ENCODE data around the gene COL1A1.

Gene COL1A1

DNA sequence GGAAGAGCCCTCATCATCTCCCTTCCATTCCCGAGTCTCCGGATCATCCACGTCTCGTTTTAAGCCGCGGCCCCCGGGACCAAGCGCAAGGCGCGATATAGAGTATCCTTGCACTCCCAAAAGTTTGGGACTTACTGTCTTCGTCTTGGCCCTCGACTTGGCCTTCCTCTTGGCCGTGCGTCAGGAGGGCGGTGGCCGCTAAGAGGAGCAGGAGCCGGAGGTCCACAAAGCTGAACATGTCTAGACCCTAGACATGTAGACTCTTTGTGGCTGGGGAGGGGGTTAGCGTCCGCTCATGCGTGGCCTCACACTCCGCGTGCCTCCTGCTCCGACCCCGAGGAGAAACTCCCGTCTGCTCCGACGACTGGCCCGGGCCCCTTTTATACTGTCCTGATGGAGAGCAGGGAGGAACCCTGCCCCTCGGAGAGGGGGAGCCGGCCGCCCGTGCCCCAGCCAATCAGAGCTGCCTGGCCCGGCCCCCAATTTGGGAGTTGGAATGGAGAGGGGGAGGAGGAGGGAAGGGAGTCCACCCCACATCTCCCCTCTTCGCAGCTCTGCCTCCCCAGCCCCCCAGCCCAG, at the start of gene COL1A1:
TSS of gene COL1A1 (minus strand) at position 356 of the 579 bp plus-strand sequence. CDS start at position 238, 118 bp downstream.
- DNase-seq (ENCODE audit: low read depth in 2 of 2): no peak

DNA sequence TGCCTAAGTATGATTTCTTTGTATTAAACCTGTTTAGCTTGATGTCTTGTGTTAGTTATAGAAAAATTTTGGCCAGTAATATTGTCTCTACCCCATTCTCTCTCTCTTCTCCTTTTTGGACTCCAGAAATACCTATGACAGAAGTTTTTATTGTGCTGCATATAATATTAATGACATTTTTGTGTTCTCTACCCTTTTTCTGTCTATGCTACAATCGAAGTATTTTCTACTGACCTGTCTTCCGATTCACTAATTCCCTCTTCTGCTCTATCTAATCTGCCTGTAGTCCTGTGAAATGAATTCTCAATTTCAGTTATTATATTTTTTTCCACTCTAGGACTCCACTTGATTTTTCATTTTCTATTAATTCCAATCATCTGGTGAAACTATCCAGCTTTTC, 46.8 kb upstream of the COL1A1 start:
- DNase-seq (ENCODE audit: low read depth in 2 of 2): no peak

DNA sequence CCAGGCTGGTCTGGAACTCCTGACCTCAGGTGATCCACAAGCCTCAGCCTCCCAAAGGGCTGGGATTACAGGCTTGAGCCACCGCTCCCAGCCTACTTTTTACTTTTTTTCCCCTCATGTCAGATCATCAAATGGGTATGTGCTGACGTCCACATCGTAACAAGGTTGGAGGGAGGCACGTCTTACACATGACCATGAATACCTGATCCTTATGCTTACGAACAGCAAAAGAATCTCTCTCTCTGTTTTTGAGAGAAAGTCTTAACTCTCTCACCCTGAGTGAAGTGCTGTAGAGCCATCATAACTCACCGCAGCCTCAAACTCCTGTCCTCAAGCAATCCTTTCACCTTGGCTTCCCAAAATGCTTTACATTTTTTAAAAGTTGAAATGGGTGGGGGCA, 43.3 kb upstream of the COL1A1 start:
- DNase-seq (ENCODE audit: low read depth in 2 of 2): no peak

DNA sequence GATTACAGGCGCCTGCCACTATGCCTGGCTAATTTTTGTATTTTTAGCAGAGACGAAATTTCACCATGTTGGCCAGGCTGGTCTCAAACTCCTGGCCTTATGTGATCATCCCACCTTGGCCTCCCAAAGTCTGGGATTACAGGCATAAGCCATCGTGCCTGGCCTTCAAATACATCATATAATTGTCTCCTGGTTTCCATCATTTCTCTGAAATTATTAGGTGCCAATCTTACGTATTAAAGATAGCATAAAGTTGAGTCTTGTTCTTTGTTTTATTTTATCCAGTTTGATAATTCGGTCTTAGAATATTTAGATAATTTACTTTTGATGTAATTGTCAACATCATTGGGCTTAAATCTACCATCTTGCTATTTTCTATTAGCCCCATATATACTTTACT, 40.0 kb upstream of the COL1A1 start:
- no peak for DNase-seq (ENCODE audit: low read depth in 2 of 2)

DNA sequence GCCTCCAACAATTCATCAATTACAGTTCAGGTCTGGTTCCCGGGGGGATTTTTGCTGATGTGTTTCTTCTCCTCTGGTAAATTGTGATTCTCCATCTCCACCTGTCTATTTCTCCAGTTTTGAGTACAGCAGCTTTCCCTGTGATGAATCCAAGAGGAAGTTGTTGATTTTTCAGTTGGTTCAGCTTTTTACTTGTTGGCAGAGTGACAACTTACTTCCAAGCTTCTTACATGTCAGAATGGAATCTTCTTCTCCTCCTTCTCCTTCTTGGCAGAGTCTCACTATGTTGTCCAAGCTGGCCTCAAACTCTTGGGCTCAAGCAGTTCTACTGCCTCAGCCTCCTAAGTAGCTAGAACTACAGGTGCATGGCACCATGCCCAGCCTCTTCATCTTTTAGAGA, 39.4 kb upstream of the COL1A1 start:
- DNase-seq (ENCODE audit: low read depth in 2 of 2): no peak

DNA sequence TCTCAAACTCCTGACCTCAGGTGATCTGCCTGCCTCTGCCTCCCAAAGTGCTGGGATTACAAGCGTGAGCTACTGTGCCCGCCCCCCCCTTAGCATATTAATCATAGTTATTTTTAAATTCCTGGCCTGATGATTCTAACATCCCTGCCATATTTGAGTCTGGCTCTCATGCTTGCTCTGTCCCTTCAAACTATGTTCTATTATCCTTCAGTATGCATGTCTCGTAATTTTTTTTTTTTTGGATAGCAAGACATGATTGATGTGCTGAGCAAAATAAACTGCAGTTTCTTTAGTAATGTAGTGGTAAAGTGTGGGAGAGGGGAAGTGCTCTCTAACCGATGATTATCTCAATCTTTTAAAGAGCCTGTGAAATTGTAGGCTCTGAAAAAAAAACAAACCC, 38.5 kb upstream of the COL1A1 start:
- DNase-seq (ENCODE audit: low read depth in 2 of 2): no peak

DNA sequence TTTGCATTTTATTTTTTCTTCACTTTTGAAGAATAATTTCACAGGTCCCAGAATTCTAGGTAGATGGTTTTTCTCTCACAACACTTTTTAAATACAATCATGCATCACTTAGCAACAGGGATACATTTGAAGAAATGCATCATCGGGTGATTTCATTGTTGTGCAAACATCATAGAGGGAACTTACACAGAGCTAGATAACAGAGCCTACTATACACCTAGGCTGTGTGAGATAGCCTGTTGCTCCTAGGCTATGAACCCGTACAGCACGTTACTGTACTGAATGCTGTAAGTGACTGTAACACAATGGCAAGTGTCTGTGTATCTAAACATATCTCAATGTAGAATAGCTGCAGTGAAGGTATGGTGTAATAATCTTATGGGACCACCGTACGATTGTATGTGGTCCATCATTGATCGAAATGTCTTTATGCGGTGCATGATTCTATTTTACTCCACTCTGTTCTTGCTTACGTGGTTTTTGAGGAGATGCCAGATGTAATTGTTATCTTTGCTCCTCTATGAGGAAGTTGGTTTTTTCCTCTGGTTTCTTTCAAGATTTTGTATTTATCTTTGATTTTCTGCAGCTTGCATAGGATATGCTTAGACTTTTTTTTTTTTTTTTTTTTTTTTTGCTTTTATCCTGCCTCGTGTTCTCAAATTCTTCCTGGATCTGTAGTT, 37.3 kb upstream of the COL1A1 start:
- no peak for DNase-seq (ENCODE audit: low read depth in 2 of 2)

DNA sequence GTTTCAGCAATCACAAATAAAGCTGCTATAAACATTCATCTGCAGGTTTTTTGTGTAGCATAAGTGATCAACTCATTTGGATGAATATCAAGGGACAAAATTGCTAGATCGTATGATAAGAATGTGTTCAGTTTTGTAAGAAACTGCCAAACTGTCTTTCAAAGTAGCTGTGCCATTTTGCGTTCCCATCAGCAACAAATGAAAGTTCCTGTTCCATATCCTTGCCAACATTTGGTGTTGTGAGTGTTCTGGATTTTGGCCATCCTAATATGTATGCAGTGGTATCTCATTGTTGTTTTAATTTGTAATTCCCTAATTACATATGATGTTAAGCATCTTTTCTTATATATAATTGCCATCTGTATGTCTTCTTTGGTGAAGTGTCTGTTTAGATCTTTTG, 36.5 kb upstream of the COL1A1 start:
- DNase-seq (ENCODE audit: low read depth in 2 of 2): no peak

DNA sequence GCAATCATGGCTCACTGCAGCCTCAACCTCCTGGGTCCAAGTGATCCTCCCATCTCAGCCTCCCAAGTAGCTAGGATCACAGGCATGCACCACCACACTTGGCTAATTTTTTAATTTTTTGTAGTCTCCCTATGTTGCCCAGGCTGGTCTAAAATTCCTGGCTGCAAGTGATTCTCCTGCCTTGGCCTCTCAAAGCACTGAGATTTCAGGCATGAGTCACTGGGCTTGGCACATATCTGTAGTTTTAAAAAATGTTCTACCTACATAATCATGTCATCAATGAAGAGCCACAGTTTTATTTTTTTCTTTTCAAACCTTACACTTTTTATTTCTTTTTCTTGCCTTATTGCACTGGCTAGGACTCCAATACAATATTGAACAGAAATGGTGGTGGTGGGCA, 33.1 kb upstream of the COL1A1 start:
- no peak for DNase-seq (ENCODE audit: low read depth in 2 of 2)

DNA sequence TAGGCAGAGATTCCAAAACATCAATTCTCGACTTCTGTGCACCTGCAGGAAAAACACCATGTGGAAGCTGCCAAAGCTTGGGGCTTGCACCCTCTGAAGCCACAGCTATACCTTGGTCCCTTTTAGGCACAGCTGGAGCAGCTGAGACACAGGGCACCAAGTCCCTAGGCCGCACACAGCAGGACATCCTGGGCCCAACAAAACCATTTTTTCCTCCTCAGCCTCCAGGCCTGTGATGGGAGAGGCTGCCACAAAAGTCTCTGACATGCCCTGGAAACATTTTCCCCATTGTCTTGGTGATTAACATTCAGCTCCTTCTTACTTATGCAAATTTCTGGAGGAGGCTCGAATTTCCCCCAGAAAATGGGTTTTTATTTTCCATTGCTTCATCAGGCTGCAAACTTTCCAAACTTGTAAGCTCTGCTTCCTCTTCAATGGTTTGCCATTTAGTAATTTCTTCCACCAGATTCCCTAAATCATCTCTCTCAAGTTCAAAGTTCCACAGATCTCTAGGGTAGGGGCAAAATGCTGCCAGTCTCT, 24.3 kb upstream of the COL1A1 start:
- DNase-seq (ENCODE audit: low read depth in 2 of 2): no peak

DNA sequence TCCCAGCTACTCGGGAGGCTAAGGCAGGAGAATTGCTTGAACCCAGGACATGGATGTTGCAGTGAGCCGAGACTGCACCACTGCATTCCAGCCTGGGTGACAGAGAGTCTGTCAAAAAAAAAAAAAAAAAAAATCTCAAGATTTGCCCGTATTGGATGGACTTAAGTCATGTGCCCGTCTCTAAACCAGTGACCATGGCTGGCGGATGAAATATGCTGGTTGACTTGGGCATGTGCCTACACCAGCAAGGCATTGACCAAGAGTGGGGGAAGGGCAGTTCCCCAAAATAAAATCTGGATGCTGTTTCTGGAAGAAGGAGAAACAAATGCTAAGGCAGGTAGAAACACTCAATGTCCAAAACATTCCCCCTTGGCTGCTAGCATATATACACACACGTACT, 21.5 kb upstream of the COL1A1 start:
- DNase-seq (ENCODE audit: low read depth in 2 of 2): no peak

DNA sequence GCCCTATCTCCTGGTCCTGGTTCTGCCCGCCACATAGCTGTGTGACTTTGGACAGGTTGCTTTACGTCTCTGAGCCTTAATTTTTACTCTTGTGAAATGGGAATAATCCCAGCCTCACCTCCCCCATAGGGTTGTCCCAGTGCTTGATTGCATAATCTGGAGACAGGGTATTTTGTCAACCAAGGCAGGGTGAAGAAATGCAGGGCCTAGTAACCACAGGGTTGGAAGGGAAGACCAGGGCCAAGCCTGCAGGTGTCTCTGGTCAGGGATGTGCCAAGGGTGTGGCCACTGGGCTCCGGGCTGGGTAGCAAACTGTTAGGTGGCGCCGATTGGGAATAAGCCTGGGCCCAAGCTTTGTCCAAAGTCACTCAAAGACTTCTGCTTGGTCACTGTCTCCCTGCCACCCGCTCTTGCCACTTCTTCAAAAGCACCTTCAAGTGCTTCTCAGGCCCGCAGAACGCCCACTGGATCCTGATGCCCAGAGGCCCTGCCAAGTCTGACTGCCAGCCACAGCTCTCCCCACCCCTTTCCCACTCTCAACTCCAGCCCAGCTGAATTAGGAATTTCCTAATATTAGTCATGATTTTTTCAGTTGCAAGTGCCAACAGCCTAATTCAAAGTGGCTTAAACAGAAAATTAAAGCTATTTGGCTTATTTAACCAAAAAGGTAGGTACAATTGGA, 20.6 kb upstream of the COL1A1 start:
- DNase-seq (ENCODE audit: low read depth in 2 of 2): no peak

DNA sequence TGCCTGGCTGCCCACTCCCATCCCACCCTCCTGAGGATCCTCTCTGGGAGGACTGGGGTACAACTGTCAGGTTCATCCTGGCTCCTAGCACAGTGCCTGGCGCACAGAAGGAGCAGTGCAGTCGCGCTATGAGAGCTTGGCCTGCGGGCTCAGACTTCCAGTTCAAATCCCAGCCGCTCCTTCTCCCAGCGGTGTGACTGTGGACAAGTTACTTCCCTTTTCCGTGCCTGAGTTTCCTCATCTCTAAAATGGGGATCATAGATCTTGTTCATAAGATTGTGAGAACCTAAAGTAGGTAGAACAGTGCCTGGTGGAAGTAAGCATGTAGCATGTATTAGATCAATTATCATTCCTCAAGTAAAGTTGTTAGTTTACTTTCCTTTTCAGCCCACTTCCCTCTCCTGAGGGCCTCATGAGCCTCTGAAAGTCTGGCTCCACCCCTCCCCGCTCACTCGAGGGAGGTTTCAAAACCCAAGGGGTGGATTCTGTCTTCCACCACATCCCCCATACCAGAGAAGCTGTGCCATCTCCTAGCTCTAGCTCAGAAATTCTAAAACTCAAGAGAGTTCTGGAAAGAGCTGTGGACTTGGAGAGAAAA, 19.9 kb upstream of the COL1A1 start:
- DNase-seq (ENCODE audit: low read depth in 2 of 2): no peak

DNA sequence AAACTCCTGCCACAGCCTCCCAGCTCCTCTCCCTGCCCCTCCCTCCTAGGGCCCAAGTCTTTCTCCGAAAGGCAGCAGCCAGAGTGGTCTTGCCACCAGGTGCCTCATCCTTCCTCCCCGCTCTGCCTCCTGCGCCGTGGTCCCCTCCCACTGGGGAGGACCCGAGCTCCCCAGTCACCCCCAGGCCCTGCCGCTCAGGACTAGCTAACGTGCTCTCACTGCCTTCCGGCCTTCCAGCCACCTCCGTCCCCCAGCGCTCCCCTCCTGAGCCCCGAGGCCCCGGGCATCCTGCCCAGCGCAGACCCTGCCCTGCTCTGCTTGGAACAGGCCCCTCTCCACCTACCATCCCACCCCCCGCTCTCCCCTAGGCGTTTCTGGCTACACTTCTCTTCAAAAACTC, 19.4 kb upstream of the COL1A1 start:
- DNase-seq (ENCODE audit: low read depth in 2 of 2): no peak

DNA sequence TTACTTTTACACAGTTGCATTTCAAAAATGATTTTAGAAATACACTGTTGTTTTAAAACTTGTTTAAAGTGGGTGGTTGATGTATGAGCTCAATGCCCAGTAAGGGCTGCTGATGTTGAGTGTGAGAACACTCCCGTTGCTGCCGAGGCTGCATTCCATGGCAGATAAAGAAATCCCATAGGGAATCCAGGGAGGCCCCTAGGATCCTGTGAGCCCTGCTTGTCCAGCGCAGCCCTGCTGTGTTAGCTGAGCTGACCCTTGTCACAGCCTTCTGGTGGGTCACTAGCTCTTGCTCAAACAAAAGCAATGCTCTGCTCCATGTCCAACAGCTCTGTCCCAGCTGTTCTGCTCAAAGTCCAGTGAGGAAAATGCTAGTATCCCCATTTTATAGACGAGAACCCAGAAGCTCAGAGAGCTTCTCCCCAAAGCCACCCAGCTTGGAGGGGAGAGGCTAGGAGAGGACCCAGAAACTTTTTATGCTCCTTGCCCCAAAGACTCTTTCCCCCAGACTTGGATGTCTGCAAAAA, 18.6 kb upstream of the COL1A1 start:
- DNase-seq (ENCODE audit: low read depth in 2 of 2): no peak

DNA sequence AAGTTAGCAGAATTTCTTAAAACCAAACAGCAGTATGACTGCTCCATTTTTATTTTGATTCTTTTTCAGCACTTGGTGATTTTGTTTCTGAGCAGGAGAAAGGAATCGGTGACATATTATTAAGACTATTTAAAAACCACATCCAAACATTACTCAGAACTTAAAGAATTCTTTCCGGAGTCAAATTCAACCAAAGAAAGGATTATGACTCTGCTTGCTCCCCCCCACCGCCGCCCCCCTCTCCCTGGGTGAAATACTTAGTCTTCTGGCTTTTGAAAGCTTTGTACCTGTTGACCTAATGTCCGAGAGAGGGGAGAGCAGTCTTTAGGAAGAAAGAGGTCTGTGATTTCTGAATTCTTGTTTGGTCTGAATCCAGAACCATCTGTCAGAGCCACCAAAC, 17.9 kb upstream of the COL1A1 start:
- DNase-seq (ENCODE audit: low read depth in 2 of 2): no peak

DNA sequence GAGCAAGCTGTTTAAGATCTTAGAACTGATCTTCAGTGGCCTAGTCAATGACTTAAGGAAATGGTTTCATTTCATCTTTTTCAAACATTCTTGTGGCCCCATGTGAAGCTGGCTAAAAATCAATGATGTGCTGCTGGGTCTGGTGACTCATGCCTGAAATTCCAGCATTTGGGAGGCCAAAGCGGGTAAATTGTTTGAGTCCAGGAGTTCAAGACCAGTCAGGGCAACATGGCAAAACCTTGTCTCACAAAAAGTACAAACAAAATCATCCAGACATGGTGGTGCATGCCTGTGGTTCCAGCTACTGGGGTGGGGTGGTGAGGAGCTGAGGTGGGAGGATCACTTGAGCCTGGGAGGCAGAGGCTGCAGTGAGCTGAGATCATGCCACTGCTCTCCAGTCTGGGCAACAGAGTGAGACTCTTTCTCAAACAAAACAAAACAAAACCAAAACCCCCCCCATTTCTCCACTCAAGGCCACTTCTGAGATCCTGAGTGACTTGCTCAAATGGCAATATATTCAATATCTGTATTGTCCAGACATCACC, 17.4 kb upstream of the COL1A1 start:
- no peak for DNase-seq (ENCODE audit: low read depth in 2 of 2)

DNA sequence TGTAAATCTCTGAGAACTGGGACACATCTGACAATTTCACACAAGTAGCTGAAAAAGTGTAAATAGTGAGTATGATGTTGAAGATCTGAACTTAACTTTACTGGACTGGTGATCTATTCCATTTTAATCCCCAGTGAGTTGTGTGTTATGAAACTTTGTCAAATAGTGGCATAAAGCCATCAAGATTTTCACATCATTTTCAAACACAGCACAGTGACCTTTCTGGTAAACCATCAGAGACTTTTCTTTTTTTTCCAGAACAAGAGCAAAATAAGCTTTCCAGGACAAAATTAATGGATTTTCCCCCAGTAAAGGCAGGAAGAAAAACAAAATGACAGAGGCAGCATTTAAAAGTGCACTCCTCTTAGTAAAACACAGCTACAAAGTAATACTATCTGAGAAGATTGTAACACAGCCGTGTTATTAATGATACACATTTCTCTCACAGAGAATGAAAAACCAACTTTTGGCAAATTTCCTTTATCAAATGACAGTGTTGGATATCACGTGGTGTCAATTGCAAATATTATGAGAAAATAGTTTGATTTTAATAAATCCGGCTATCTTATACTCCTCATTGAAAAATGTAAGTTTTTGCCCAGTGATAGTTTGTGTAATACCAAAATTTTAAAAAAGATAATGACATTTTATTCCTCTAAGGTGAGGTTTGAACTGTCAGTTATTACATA, 16.8 kb upstream of the COL1A1 start:
- no peak for DNase-seq (ENCODE audit: low read depth in 2 of 2)

DNA sequence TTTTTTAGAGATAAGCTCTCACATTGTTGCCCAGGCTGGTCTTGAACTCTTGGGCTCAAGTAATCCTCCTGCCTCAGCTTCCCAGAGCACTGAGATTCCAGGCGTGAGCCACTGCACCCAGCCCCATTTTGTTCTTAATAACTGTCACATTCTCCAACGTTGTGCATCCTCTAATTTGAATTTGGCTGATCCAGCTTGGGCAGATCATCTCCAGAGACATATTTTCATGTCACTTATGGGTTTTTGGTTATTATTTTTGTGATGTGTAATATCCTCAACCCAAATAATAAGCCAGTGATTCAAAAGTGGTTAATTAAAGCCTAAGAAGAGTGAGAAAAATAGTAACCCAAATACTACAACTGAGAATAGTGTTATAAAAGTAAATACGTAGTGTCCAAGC, 16.2 kb upstream of the COL1A1 start:
- no peak for DNase-seq (ENCODE audit: low read depth in 2 of 2)

DNA sequence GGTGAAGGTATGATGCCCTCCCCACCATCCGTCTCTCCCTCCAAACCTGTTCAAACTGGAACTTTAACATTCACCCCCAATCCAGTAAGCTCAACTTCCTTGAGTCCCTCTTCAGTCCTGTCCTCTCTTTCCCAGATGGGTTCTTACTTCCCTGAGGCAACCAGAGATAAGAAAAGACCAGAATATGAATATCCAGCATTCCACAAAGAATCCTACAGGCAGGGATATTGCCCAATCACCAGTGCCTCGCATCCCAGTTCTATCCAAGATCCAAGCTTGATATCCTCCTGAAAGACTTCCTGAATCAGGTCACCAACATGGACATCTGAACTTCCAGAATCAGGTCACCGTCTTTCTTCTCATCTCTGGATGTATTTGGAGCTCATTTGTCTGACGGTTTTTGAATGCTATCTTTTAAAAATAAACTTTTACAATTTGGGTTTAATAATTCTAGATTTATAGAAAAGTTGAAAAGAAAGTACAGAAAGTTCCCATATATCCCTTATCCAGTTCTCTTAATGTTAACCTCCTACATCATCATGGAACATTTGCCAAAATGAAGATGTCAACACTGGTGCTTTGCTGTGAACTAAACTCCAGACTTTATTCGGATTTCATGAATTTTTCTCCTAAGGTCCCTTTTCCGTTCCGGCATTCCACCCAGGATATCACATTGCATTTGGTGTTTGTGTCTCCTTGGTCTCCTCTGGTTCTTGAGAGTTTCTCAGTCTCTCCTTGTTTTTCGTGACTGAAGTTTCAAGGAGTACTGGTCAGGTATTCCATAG, 13.7 kb upstream of the COL1A1 start:
- no peak for DNase-seq (ENCODE audit: low read depth in 2 of 2)

Data from activated CD4-positive, alpha-beta T cell treated with anti-CD3 and anti-CD28 coated beads for 24 hours (primary cell).